22Rv1 (cell line): ENCODE results near the gene ZBTB44.
"Not testable (repeated sequence)": the region's sequence is repeated elsewhere in the genome, so short reads cannot be mapped to it uniquely, and the experiment has no call there.

Experiments used
- H3K27ac ChIP-seq: fragments of 450-650 bp; 2 replicates; pipeline ENCODE4 v1.5.1; 2017
- ZFX ChIP-seq: fragments of 450-650 bp; IDR thresholded peaks from 2 replicates; pipeline ENCODE4 v1.6.1; 2017; ENCODE audit warnings: antibody characterized with exemption, borderline replicate concordance
- TF ChIP-seq, protein P1 (sequence below): fragments of 450-650 bp; IDR thresholded peaks from 2 replicates; pipeline ENCODE4 v1.5.1; 2017; ENCODE audit warnings: mild to moderate bottlenecking

The ZBTB44 gene

DNA sequence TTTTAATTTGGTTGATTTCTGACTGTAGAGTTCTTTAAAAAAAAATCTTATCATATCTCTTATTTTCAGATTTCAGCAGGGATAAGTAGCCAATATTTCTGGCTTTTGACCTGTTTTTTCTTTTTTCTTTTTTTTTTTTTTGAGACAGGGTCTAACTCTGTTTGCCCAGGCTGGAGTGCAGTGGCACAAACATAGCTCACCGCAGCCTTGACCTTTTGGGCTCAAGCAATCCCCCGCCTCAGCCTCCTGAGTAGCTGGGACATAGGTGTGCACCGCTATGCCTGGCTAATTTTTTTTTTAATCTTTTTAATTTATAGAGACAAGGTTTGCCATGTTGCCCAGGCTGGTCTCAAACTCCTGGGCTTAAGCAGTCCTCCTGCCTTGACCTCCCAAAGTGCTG, 23.9 kb upstream of the ZBTB44 start:
- TF ChIP-seq, protein P1, sequence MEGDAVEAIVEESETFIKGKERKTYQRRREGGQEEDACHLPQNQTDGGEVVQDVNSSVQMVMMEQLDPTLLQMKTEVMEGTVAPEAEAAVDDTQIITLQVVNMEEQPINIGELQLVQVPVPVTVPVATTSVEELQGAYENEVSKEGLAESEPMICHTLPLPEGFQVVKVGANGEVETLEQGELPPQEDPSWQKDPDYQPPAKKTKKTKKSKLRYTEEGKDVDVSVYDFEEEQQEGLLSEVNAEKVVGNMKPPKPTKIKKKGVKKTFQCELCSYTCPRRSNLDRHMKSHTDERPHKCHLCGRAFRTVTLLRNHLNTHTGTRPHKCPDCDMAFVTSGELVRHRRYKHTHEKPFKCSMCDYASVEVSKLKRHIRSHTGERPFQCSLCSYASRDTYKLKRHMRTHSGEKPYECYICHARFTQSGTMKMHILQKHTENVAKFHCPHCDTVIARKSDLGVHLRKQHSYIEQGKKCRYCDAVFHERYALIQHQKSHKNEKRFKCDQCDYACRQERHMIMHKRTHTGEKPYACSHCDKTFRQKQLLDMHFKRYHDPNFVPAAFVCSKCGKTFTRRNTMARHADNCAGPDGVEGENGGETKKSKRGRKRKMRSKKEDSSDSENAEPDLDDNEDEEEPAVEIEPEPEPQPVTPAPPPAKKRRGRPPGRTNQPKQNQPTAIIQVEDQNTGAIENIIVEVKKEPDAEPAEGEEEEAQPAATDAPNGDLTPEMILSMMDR, result no peak
- no peak for TF ChIP-seq ZFX
- no peak overlapping the region for H3K27ac ChIP-seq

DNA sequence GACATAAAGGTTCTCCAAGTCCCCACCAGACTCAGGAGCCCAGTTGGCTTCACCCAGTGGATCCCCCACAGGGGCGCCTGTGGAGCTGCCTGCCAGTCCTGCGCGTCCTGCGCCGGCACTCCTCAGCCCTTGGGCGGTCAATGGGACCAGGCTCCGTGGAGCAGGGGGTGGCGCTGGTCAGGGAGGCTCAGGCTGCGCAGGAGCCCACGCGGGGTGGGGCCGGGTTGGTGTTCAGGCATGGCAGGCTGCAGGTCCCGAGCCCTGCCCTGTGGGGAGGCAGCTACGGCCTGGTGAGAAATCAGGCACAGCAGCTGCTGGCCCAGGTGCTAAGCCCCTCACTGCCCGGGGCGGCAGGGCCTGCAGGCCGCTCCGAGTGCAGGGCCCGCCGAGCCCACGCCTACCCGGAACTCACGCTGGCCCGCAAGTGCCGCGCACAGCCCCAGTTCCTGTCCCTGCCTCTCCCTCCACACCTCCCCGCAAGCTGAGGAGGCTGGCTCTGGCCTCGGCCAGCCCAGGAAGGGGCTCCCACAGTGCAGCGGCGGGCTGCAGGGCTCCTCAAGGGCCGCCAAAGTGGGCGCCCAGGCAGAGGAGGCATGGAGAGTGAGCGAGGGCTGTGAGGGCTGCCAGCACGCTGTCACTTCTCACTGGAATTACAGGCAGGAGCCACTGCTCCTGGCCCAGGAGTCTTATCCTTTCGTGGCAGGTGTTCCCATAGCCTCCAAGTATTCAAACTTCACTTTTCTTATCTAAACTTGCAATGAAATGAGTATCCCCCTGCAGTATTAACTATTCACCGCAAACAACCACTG, 22.8 kb upstream of the ZBTB44 start:
- TF ChIP-seq ZFX, result no peak
- TF ChIP-seq, protein P1, result no peak
- no peak overlapping the region for H3K27ac ChIP-seq

DNA sequence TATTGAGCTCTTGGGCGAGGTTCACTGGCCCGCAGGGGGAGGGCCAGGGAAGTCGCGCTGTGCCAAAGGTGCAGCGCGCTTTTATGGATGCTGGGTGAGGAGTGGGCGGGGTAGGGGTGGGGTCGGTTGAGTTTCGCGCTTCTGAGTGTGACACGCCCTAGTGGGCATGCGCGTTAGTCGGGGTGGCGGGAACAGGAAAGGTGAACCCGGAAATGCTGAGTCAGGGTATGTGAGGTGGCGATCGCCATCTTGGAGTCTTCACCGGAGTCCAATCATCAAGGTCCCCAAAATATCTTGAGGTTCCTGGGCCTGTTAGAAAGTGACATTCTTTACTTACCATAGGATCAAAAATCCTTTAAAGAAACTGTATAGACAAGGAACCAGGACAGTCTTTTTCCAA, 16.7 kb upstream of the ZBTB44 start:
- H3K27ac ChIP-seq, result not testable (repeated sequence)

DNA sequence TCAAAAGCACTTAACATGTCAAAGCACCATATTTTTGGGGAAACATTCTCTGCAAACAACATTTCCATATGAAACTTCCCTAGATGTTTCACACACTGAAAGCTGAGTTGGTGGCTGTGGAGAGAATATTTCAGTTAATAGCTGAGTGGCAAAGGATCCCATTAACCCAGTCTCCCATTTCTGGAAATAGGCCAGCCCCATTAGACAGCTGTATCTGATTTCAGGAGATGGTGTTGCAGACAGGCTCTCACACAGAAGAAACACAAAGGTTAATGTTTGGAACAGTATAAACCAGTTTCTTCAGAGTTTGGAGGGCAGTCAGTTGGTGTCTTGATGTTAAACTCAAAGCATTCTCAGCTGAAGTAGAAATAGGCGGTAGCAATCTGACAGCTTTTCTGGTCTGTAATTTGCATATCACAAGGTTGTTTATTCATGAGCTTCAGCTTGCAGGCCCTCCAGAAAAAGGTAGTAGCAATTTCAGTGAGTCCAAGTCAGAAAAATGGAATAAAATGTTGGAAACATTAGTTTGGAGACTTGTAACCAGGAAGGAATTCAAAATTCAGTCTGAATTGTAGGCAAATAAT, 15.5 kb upstream of the ZBTB44 start:
- TF ChIP-seq ZFX, result no peak
- TF ChIP-seq, protein P1, result no peak

DNA sequence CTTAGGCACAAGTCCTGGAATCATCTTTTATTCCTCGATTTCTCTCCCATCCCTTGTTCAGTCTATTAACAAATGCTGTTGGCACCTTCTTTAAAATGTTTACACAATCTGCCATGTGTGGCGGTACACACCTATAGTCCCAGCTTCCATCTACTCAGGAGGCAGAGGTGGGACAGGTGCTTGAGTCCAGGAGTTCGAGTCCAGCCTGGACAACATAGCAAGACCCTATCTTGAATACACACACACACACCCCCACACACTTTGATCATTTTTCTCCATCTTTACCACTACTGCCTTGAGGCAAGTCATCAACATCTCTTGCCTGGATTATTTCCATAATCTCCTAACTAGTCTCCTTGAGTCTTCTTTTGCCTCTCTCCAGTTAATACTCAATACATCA, 13.7 kb upstream of the ZBTB44 start:
- TF ChIP-seq, protein P1, result no peak
- no peak for TF ChIP-seq ZFX
- no peak overlapping the region for H3K27ac ChIP-seq

More for the DNA sequence above, 15.5 kb upstream of the ZBTB44 start:
- no peak overlapping the region for H3K27ac ChIP-seq

DNA sequence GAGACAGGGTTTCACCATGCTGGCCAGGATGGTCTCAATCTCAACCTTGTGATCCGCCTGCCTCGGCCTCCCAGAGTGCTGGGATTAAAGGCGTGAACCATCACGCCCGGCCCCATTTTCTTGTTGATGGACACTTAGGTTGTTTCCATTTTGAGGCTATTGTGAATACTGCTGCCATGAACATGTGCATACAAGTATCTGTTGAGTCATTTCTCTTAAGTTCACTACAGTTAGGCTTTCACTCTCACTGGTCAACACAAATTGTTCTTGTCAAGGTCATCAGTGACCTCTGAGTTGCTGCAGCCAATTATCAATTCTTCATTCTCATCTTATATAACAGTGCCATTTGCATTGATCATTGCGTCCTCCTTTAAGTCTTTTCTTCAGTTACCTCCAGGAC, 13.0 kb upstream of the ZBTB44 start:
- no peak overlapping the region for H3K27ac ChIP-seq
- TF ChIP-seq ZFX, result no peak
- TF ChIP-seq, protein P1, result no peak

DNA sequence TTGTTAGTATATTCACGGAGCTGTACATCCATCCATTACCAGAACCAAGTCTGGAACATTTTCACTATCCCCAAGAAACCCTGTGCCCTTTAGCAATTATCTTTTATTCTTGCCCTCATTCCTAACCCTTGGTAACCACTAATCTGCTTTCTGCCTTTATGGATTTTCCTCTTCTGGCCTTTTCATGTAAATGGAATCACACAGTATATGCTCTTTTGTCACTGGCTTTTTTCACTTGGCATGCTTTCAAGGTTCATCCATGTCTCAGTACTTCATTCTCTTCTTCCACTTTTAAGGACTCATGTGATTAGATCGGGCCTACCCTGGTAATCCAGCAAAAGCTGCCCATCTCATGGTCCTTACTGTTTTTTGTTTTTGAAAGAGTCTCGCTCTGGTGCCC, 11.0 kb upstream of the ZBTB44 start:
- TF ChIP-seq, protein P1, result no peak
- TF ChIP-seq ZFX, result no peak
- no peak overlapping the region for H3K27ac ChIP-seq
